HG03378 (cell line): ENCODE measurements around the gene SH3BP5L.
"Not testable (repeated sequence)": the region's sequence is repeated elsewhere in the genome, so short reads cannot be mapped to it uniquely, and the experiment has no call there.

Experiments
- ATAC-seq: cut with Tn5 transposase; IDR thresholded peaks from one replicate; pipeline ENCODE4 v1.9.1; 2021; ENCODE audit warnings: mild to moderate bottlenecking, moderate library complexity; ENCODE audit not compliant: unreplicated experiment

SH3BP5L gene

DNA sequence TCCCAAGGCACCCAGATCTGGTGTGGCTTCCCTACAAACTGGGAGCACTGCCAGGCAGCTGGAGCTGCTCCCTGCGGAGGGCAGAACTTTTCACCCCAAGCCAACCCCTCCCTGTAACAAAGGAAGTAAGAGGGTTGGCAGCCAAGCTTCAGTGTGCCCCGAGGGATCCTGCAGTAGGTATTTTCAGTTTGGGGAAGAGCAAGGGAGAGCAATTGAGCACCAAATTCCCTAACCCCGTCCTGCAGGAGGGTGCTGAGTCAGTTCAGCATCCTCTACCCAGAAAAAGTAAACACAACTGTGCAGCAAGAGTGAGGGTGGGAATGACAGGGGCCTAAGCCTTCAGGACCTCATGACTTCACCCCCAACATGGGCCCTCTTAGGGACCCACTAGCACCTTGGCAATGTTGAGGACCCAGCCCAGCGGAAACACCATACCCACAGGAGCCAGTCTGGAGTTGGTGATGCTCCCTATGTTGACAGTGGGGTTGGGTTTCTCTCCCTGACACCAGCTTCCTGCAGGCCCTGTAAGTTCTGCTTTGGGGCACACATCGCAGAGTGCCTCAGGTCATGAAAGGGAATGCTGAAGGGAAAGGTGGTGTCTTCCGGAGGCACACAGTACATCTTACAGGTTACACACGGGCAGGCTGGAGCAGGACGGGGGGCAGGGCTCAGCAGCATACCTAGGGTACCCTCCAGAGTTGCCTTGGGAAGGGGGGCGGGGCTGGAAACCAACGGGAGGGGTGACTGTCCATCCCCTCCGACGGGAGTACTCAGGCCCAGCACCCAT lies 14.8 kb downstream of the SH3BP5L start:
- no peak for ATAC-seq

DNA sequence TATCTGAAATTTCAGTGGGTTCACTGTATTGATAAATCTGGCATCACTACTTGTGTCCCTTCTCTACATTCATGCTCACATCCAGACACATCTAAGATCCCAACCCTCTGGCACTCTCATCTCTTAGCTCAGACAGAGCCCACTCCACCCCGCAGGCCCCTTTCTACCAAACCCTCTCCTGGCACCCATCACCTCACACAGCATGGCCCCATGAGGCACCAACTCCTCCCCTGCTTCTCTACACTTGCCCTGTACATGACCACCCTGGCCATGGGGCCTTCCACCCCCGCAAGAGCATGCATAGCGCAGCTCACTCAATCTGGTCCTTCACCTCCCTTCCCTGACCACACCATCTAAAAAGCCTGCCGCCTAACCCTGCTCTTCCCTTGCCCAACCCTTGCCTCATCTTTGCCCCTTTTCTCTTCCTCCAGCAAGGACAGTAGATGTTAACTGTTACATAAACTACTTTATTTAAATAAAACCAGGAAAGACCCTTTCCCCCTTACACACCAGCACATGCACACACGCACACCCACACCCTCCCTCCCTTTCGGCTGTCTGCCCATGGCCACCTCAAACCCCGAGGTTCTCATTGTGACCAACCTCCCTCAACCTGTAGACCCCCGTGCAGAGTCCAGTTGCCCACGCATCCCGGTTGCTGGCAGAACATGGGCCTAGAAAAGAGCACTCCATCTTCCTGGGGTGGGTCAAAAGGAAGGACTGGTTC lies 15.6 kb downstream of the SH3BP5L start:
- no peak for ATAC-seq

- ATAC-seq, result no peak
Measured at GRCh38 chr1:248808876-248809275, 16.8 kb downstream of the SH3BP5L start.

GRCh38 chr1:248807067-248807737 lies 18.5 kb downstream of the SH3BP5L start:
- ATAC-seq, result peak; percentile 55

- no peak for ATAC-seq
Measured at GRCh38 chr1:248805876-248806275, 19.8 kb downstream of the SH3BP5L start.

DNA sequence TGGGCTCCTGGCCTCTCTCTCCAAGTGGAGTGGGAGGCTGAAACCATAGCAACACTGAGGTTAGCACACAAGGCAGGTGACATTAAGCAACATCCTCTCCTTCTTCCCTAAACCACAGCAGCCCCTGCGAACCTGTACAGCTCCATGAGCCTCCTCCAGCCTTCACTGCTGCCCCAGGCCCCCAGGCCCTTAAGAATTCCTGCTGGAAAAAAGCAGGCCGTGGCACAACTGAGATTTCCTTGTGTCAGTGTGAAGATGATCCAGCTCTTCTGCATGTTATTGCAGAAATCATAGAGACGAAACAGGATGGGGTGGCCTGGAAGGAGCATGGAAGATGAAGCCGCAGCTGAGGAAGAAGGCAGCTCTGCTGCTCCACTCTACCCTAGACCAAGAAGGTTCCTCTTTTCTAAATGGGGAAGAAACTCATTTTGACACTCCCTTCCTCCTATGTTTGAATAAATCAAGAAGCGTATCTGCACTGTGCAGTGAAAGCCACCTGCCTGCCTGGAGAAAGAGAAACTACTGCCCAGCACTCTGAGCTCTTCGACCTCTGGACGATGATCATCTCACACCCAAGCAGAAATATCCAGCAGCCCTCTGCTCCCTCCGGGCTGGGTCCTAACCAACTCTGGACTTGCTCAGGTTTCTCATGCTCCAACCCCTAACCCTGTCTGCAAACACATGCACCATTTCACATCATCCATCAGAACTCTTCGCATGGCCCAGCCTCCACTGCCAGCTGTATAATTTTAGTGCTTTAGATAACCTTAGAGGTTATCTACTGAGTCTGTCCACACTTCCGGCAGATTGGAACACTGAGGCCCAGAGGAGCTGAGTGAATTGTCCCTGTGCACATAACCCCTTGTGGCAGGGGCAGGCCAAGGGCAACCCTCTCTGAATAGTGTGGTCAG lies 20.7 kb downstream of the SH3BP5L start:
- ATAC-seq, result peak; percentile 90

DNA sequence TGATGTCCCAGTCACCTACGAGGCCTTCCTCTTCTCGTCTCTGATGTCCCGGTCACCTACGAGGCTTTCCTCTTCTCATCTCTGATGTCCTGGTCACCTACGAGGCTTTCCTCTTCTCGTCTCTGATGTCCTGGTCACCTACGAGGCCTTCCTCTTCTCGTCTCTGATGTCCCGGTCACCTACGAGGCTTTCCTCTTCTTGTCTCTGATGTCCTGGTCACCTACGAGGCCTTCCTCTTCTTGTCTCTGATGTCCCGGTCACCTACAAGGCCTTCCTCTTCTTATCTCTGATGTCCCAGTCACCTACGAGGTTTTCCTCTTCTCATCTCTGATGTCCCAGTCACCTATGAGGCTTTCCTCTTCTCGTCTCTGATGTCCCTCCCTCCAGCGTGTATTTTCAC lies 22.2 kb downstream of the SH3BP5L start:
- ATAC-seq, result not testable (repeated sequence)

DNA sequence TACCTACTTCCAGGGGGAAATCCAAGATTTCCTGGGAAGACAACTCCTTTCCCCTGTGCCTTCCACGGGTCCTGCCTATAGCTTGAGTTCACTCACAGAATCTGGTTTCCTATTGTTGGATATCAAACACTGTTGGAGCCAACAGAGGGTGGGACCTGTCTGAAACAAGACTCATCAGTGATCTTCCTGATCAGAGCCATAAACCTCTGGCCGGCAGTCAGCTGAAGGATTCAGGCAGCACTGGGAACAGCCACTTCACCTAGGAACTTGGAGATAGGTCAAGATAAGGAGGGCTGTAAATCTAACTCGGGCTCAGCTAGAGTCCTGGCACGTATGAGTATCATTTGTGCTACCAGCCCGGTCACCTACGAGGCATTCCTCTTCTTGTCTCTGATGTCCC lies 23.3 kb downstream of the SH3BP5L start:
- no peak for ATAC-seq

- ATAC-seq, result peak; percentile 42
Measured at GRCh38 chr1:248800459-248800858, 25.3 kb downstream of the SH3BP5L start.

- no peak for ATAC-seq
Measured at GRCh38 chr1:248798791-248799190, 26.9 kb downstream of the SH3BP5L start.

DNA sequence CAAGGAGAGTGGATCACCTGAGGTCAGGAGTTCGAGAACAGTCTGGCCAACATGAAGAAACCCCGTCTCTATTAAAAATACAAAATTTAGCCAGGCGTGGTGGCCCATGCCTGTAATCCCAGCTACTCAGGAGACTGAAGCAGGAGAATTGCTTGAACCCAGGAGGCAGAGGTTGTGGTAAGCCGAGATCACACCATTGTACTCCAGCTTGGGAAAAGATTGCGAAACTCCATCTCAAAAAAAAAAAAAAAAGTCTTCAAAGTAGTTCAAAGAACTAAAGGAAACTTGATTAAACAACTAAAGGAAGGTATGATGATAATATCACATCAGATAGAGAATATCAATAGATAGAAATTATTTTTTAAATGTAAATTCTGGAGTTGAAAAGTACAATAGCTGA lies 31.1 kb downstream of the SH3BP5L start:
- not testable (repeated sequence) for ATAC-seq

- peak; percentile 96 for ATAC-seq
Measured at GRCh38 chr1:248793592-248793991, 32.1 kb downstream of the SH3BP5L start.

GRCh38 chr1:248792342-248792741 lies 33.4 kb downstream of the SH3BP5L start:
- ATAC-seq, result no peak

DNA sequence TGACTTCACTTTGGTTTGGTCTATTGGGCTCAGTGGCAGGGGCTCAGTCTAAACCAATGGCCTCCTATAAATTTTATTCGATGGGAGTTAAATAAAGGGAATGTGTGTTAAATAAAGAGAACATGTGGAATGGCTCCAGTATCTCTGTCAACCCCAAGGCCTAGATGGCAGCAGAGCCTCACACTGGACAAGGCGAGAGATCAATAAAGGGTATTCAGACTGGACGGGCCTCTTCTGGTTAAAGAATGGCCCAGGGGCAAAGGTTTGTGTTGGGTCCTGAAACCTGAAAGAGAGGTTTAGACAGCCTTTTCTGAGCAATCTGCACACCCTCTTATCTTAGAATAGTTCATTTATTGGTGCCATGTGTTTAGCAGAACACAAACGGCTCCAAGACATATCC lies 34.7 kb downstream of the SH3BP5L start:
- no peak for ATAC-seq

- ATAC-seq, result no peak
Measured at GRCh38 chr1:248790456-248790855, 35.3 kb downstream of the SH3BP5L start.

DNA sequence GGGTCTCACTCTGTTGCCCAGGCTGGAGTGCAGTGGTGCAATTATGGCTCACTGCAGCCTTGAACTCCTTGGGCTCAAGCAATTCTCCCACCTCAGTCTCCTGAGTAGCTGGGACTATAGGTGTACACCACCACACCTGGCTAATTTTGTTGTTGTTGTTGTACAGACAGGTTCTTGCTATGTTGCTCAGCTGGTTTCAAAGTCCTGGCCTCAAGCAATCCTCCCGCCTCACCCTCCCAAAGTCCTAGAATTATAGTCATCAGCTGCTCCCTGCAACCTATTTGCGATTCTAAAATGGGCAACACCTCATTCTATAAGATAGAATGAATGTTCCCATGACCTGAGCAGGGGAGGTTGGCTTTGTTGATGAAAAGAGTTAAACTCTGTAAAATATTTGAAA lies 36.4 kb downstream of the SH3BP5L start:
- not testable (repeated sequence) for ATAC-seq

- ATAC-seq, result no peak
Measured at GRCh38 chr1:248788327-248788726, 37.4 kb downstream of the SH3BP5L start.

DNA sequence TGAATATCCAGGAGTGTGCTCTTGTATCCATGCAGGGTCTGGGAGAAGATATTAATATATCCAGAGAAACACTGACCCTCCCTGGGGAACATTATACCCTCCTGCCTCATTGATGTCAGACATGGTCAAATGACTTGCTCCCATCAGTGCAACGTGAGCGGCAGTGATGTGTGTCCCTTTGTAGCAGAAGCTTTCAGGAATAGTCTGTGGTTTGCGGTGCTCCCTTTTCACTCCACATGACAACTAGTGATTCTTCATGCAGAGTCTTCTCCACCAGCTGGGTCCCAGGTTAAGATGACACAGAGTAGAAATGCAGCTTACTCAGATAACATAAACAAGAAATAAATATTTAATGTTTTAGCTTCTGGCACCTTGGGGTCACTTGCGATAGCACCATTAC lies 38.3 kb downstream of the SH3BP5L start:
- no peak for ATAC-seq

- peak; percentile 85 for ATAC-seq
Measured at GRCh38 chr1:248786156-248786555, 39.6 kb downstream of the SH3BP5L start.

- ATAC-seq, result no peak
Measured at GRCh38 chr1:248783367-248783766, 42.3 kb downstream of the SH3BP5L start.
